Osteocyte (in vitro differentiated cells): ENCODE data around the gene COL21A1. TPM values are rescaled to one million over a fixed set of nuclear protein-coding genes. Genes with fewer than 3 reads are reported as not detected.
"Not testable (repeated sequence)": the region's sequence is repeated elsewhere in the genome, so short reads cannot be mapped to it uniquely, and the experiment has no call there.

Experiments used
- DNase-seq: peaks from one replicate; pipeline ENCODE4 v3.0.0; 2021; ENCODE audit warnings: mixed read lengths; ENCODE audit not compliant: unreplicated experiment; ENCODE audit errors: extremely low spot score
- H3K27ac Mint-ChIP-seq: one replicate; pipeline ENCODE4 v1.8.0; 2021; ENCODE audit warnings: mild to moderate bottlenecking, mixed read lengths; ENCODE audit not compliant: unreplicated experiment
- H3K27me3 Mint-ChIP-seq: one replicate; pipeline ENCODE4 v1.8.0; 2021; ENCODE audit warnings: mixed read lengths; ENCODE audit not compliant: unreplicated experiment
- H3K36me3 Mint-ChIP-seq: one replicate; pipeline ENCODE4 v1.8.0; 2021; ENCODE audit warnings: mixed read lengths; ENCODE audit not compliant: unreplicated experiment
- H3K4me1 Mint-ChIP-seq: one replicate; pipeline ENCODE4 v1.8.0; 2021; ENCODE audit warnings: mixed read lengths; ENCODE audit not compliant: unreplicated experiment
- H3K4me3 Mint-ChIP-seq: one replicate; pipeline ENCODE4 v1.8.0; 2021; ENCODE audit warnings: mild to moderate bottlenecking, moderate library complexity, mixed read lengths; ENCODE audit not compliant: unreplicated experiment
- H3K9me3 Mint-ChIP-seq: one replicate; pipeline ENCODE4 v1.8.0; 2021; ENCODE audit warnings: mixed read lengths; ENCODE audit not compliant: unreplicated experiment
- total RNA-seq: library from RNA; stranded (reverse); gene quantifications from 2 replicates; pipeline ENCODE4 v1.2.1, GENCODE V29; 2021
- TF ChIP-seq, protein P1 (sequence below): fragments of 200-600 bp; sonication (generic); IDR thresholded peaks from 2 replicates; pipeline ENCODE4 v1.5.0; 2021; ENCODE audit warnings: antibody characterized with exemption, mild to moderate bottlenecking, moderate library complexity

COL21A1 gene
- total RNA-seq, 1 donor from 2014 or later: 60.0 TPM

- Mint-ChIP-seq H3K9me3 (peaks cover 57% of the 10 kb centered on the region), H3K36me3 (peaks cover 29% of the 10 kb centered on the region), H3K27me3 (no peaks in the 10 kb centered on the region), H3K4me3 (no peak overlapping the region), H3K4me1 (peaks cover 4% of the 10 kb centered on the region), H3K27ac (no peak overlapping the region)
- no peak for DNase-seq
- TF ChIP-seq, protein P1, sequence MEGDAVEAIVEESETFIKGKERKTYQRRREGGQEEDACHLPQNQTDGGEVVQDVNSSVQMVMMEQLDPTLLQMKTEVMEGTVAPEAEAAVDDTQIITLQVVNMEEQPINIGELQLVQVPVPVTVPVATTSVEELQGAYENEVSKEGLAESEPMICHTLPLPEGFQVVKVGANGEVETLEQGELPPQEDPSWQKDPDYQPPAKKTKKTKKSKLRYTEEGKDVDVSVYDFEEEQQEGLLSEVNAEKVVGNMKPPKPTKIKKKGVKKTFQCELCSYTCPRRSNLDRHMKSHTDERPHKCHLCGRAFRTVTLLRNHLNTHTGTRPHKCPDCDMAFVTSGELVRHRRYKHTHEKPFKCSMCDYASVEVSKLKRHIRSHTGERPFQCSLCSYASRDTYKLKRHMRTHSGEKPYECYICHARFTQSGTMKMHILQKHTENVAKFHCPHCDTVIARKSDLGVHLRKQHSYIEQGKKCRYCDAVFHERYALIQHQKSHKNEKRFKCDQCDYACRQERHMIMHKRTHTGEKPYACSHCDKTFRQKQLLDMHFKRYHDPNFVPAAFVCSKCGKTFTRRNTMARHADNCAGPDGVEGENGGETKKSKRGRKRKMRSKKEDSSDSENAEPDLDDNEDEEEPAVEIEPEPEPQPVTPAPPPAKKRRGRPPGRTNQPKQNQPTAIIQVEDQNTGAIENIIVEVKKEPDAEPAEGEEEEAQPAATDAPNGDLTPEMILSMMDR: no peak
Measured at GRCh38 chr6:56270812-56271441, 23.5 kb upstream of the COL21A1 start.

GRCh38 chr6:56268266-56268665 lies 20.9 kb upstream of the COL21A1 start:
- Mint-ChIP-seq H3K27me3 (no peaks in the 10 kb centered on the region), H3K9me3 (peaks cover 37% of the 10 kb centered on the region), H3K36me3 (peaks cover 15% of the 10 kb centered on the region), H3K4me3 (no peak overlapping the region), H3K4me1 (peaks cover 13% of the 10 kb centered on the region), H3K27ac (peak overlapping the region; percentile 15)
- no peak for DNase-seq
- TF ChIP-seq, protein P1: no peak

DNA sequence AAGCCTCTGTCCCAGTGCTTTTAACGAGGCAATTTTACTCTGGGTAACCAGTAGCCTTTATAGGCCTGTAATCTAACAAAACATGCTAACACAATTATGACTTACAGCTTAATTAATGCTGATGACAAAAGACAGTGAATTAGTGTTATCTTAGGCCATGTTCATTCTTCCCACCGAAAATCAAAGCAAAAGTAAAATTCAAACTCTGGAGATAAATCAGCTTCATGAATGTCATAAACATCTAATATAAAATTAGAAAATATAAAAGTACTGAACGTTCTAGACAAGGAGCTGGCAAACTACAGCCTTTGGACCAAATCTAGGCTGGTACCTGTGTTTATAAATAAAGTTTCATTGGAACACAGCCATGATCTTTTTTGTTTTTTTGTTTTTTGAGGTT lies 18.6 kb upstream of the COL21A1 start:
- TF ChIP-seq, protein P1: no peak
- Mint-ChIP-seq H3K9me3 (peaks cover 25% of the 10 kb centered on the region), H3K36me3 (peaks cover 10% of the 10 kb centered on the region), H3K4me3 (no peak overlapping the region), H3K27ac (no peak overlapping the region), H3K4me1 (peaks cover 24% of the 10 kb centered on the region), H3K27me3 (no peaks in the 10 kb centered on the region)
- no peak for DNase-seq

- H3K27me3 Mint-ChIP-seq: no peaks in the 10 kb centered on the region
- peaks cover 45% of the 10 kb centered on the region for H3K4me1 Mint-ChIP-seq
- TF ChIP-seq, protein P1: no peak
- H3K9me3 Mint-ChIP-seq: peaks cover 8% of the 10 kb centered on the region
- H3K4me3 Mint-ChIP-seq: no peak overlapping the region
- peak overlapping the region; percentile 13 for H3K27ac Mint-ChIP-seq
- no peak for DNase-seq
- H3K36me3 Mint-ChIP-seq: peaks cover 1% of the 10 kb centered on the region
Measured at GRCh38 chr6:56263596-56264315, 16.4 kb upstream of the COL21A1 start.

GRCh38 chr6:56260593-56260992 lies 13.2 kb upstream of the COL21A1 start:
- H3K4me3 Mint-ChIP-seq, DNase-seq, H3K27me3 Mint-ChIP-seq, H3K9me3 Mint-ChIP-seq, H3K36me3 Mint-ChIP-seq: not testable (repeated sequence)
- Mint-ChIP-seq H3K4me1 (peaks cover 59% of the 10 kb centered on the region), H3K27ac (peak overlapping the region; percentile 78)
